ENCODE results near the gene MCTS1.
"Not testable (repeated sequence)": the region's sequence is repeated elsewhere in the genome, so short reads cannot be mapped to it uniquely, and the experiment has no call there.

DNA sequence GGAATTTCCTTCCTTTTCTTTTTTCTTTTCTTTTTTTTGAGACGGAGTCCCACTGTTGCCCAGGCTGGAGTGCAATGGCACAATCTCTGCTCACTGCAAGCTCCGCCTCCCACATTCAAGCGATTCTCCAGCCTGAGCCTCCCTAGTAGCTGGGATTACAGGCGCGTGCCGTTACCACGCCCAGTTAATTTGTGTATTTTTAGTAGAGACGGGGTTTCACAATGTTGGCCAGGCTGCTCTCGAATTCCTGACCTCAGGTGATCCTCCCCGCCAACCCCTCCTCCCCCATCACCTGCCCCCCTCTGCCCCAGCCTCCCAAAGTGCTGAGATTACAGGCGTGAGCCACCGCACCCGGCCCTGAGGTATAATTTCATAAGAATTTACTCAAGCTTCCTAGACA is 30.1 kb upstream of the MCTS1 start:
- TF ChIP-seq CTCF, EP300, POLR2A (IDR thresholded peaks at IDR 0.05): not testable (repeated sequence)
